GM08714 (cell line): ENCODE data around the gene RAB10.

ENCODE experiments used
- H3K4me3 ChIP-seq: fragments of 200-500 bp; sonication (Bioruptor generic); 2 replicates; pipeline ENCODE4 v1.5.1; 2014; ENCODE audit warnings: mild to moderate bottlenecking, low read length, inconsistent platforms
- ZNF274 ChIP-seq: IDR thresholded peaks from 2 replicates; pipeline ENCODE4 v1.6.1; 2012; ENCODE audit warnings: mild to moderate bottlenecking, low read depth, low read length

Gene RAB10

GRCh38 chr2:26168785-26169184 is 134.9 kb downstream of the RAB10 start:
- no peak overlapping the region for H3K4me3 ChIP-seq
- no peak for TF ChIP-seq ZNF274

DNA sequence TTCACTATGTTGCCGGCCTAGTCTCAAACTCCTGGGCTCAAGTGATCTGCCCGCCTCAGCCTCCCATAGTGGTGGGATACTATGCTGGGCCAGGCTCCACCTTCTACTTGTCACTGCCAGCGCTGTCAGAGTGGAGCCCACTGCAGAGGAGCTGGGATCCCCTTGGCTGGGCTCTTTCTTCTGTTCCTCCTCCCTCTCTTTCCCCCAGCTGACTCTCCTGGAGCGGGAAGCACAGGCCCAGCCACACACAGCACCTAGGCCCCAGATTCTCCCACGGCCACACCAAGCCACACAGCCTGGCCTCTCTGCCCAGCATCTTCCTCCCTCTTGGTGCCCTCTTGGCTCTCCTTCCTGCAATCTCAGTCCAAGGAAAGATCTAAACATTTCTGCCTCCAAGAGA is 135.3 kb downstream of the RAB10 start:
- H3K4me3 ChIP-seq = no peak overlapping the region
- TF ChIP-seq ZNF274 = no peak

- TF ChIP-seq ZNF274 = no peak
- no peak overlapping the region for H3K4me3 ChIP-seq
These were observed 136.0 kb downstream of the RAB10 start for GRCh38 chr2:26169681-26170414.

DNA sequence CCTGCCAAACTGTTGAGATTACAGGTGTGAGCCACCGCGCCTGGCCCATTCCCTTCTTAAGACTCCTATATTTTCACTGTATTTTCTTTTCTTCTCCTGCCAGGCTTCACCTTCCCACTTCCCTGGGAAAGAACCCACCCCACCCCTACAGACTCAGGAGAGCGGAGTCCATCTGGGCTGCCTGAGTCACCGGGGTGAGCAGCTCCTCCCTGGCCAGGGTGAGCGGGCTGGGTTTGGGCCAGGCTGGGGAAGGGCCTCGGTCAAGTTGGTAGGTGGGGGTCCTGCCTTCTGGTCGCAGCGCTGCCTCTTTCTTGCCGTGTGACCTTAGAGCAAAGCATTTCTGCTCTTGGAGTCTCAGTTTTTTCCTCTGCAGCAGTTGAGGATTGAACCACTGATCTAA is 136.9 kb downstream of the RAB10 start:
- H3K4me3 ChIP-seq = no peak overlapping the region
- TF ChIP-seq ZNF274 = no peak

DNA sequence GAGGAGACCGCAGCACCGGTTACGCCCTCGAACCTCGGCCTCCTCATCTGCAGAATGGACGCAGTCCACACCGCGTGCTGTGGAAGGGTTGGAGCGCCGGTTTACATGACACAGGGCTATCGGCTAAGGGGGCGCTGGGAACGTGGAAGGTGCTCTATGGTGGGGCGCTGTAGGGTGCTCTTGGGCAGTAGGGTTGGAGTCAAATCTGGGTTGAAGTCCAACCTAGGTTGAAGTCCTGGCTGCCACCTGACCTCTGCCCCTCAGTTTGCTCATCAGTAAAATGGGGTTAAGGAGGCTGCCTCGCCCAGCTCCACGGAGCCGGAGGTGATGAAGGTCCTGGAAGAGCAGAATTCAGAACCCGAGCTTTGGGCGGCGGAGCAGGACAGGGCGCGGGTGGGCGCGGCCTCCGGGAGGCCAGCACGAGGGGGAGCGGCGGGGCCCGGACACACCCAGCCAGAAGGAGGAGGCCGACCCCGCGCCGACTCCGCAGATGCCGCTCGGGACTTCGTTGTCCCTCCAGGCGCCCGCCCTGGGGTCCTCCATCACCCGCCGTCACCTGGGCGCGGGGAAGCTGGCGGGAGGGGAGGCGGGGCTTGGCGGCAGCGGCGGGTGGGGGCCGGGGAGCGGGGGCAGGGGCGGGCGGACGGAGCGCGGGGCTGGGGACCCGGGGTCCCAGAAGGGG is 138.4 kb downstream of the RAB10 start:
- no peak overlapping the region for H3K4me3 ChIP-seq

DNA sequence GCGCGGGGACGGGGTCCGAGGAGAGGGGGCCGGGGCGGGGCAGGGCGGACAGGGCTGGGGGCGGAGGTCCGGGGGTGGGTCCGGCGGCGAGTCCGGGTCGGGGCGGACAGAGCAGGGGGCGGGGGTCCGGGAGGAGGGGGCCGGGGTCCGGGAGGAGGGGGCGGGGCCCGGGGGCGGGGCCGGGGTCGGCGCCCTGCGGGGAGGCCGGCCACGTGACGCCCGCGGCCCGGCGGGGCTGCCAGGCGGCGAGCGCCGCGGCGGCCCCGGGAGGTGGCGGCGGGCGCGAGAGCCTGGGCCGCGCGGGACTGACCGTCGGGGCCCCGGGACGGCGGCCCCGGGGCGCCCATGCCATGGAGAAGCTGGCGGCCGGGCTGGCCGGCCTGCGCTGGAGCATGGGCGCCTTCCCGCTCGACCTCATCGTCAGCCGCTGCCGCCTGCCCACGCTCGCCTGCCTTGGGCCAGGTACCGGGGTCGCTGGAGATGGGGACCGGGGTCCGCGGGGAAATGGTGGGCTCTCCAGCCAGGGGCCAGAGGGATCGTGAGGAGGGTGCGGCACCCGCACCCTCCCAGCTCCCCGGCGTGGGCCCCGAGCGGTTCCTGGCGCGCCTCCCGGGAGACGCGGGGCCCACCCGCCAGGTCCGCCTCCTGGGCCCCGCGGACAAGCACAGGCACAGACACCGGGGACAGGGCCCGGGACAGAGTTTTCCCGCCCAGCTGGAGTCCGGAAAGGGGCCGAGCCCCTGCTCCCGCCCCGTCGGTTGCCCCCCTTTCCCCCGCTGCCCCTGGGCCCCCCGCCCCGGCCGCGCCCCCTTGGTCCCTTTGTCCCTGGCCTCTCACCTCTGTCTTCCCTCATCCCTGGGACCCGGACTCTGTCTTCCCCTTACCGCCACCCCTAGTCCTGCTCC is 139.2 kb downstream of the RAB10 start, which contains the start of gene GAREM2:
Gene GAREM2 (plus strand): TSS at position 218 of the 905 bp plus-strand sequence. CDS start 133 bp downstream, at position 351.
- H3K4me3 ChIP-seq = peak within 1 kb of the TSS; percentile 38; the same call in 1 of the 2 replicates
- TF ChIP-seq ZNF274 = no peak

More for the DNA sequence above, 138.4 kb downstream of the RAB10 start:
- no peak for TF ChIP-seq ZNF274

GRCh38 chr2:26173776-26174482 is 140.0 kb downstream of the RAB10 start:
- TF ChIP-seq ZNF274 = no peak
- H3K4me3 ChIP-seq = no peak overlapping the region

DNA sequence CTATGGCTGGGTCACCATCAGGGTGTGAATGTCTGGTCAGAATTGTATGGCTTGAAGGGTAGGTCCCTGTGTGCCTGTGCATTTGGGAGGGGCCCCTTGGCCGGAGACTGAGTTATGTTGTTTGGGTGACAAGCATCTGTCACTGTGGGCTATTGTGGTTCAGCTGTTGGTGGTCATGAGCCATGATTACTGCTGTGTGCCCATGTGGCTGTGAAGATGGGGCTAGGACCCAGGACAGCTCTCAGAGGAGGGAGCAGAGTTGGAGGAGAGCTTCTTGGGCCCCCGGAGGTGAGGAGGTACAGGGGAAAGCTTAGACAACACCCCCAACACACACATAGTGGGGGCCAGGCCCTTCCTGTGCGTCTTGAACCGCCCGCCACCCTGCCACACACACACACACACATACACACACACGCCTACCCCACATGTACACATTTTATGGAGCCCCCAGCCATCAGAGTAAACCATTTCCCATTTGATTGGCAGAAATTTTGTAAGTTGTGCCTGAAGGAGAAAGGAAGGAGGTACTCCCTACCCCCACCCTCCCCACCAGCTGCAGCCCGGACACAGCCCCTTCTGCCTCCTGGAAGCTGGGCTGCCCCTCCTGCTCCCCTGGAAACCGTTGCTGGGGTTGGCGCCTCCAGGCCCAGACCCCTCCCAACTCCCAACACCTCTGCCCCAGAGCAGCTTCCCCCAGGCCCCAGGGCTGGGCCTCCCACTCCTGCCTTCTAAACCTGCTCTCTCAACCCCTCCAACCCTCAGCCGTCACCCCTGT is 141.0 kb downstream of the RAB10 start:
- no peak for TF ChIP-seq ZNF274
- no peak overlapping the region for H3K4me3 ChIP-seq

- no peak for TF ChIP-seq ZNF274
- no peak overlapping the region for H3K4me3 ChIP-seq
These were observed 141.8 kb downstream of the RAB10 start for GRCh38 chr2:26175466-26176278.

DNA sequence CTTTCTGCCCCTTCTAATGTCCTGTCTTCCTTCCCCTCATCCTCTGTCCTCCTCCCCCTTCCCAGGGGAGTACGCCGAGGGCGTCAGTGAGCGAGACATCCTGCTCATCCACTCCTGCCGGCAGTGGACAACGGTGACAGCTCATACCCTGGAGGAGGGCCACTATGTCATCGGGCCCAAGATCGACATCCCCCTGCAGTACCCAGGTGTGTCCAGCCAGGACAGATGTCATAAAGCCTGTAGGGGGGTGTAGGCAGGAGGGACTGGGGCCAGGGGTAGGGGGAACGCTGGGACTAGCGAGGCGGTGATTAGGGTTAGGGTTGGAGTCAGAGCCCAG is 142.4 kb downstream of the RAB10 start:
- H3K4me3 ChIP-seq = no peak overlapping the region
- no peak for TF ChIP-seq ZNF274

GRCh38 chr2:26177122-26177521 is 143.2 kb downstream of the RAB10 start:
- TF ChIP-seq ZNF274 = no peak
- H3K4me3 ChIP-seq = no peak overlapping the region

GRCh38 chr2:26178246-26178645 is 144.4 kb downstream of the RAB10 start:
- H3K4me3 ChIP-seq = no peak overlapping the region
- no peak for TF ChIP-seq ZNF274
